Neuron (in vitro differentiated cells): Measurements from ENCODE around the gene SPRED2.
"Not testable (repeated sequence)": the region's sequence is repeated elsewhere in the genome, so short reads cannot be mapped to it uniquely, and the experiment has no call there.

Source experiments
- H2AFZ ChIP-seq: one replicate; pipeline ENCODE4 v1.6.1; 2013; ENCODE audit warnings: low read depth, mild to moderate bottlenecking, inconsistent platforms, low read length, moderate library complexity
- H3K27me3 ChIP-seq: one replicate; pipeline ENCODE4 v1.6.1; 2013; ENCODE audit warnings: low read length; ENCODE audit not compliant: insufficient read depth
- H3K36me3 ChIP-seq: one replicate; pipeline ENCODE4 v1.6.1; 2013; ENCODE audit warnings: low read length; ENCODE audit not compliant: insufficient read depth
- H3K4me1 ChIP-seq: one replicate; pipeline ENCODE4 v1.6.1; 2013; ENCODE audit warnings: low read length; ENCODE audit not compliant: insufficient read depth
- H3K4me3 ChIP-seq: 2 replicates; pipeline ENCODE4 v1.5.1; 2013; ENCODE audit warnings: mild to moderate bottlenecking, low read length, moderate library complexity
- H3K9me3 ChIP-seq: one replicate; pipeline ENCODE4 v1.6.1; 2013; ENCODE audit warnings: low read length

The SPRED2 gene

GRCh38 chr2:65320946-65321345 is 111.5 kb downstream of the SPRED2 start:
- no peak overlapping the region for H3K4me3 ChIP-seq
- H3K36me3 ChIP-seq: peaks cover 23% of the 10 kb centered on the region

GRCh38 chr2:65320042-65320725 is 112.2 kb downstream of the SPRED2 start:
- Histone ChIP-seq H3K4me3 (no peak overlapping the region), H2AFZ (no peak overlapping the region), H3K36me3 (peaks cover 26% of the 10 kb centered on the region), H3K27me3 (no peaks in the 10 kb centered on the region), H3K9me3 (no peaks in the 10 kb centered on the region), H3K4me1 (no peaks in the 10 kb centered on the region)

More at GRCh38 chr2:65320946-65321345, 111.5 kb downstream of the SPRED2 start:
- H2AFZ ChIP-seq: no peak overlapping the region
- no peaks in the 10 kb centered on the region for H3K4me1 ChIP-seq
- H3K27me3 ChIP-seq: no peaks in the 10 kb centered on the region
- H3K9me3 ChIP-seq: no peaks in the 10 kb centered on the region

GRCh38 chr2:65319674-65320041 is 112.7 kb downstream of the SPRED2 start:
- Histone ChIP-seq H3K4me3 (no peak overlapping the region), H3K36me3 (peaks cover 27% of the 10 kb centered on the region), H3K9me3 (no peaks in the 10 kb centered on the region)

GRCh38 chr2:65319072-65319673 is 113.2 kb downstream of the SPRED2 start:
- no peak overlapping the region for H3K4me3 ChIP-seq
- H3K4me1 ChIP-seq: no peaks in the 10 kb centered on the region
- H3K36me3 ChIP-seq: peaks cover 26% of the 10 kb centered on the region
- H2AFZ ChIP-seq: no peak overlapping the region
- no peaks in the 10 kb centered on the region for H3K27me3 ChIP-seq
- H3K9me3 ChIP-seq: no peaks in the 10 kb centered on the region

More at GRCh38 chr2:65319674-65320041, 112.7 kb downstream of the SPRED2 start:
- Histone ChIP-seq H2AFZ (no peak overlapping the region), H3K27me3 (no peaks in the 10 kb centered on the region), H3K4me1 (no peaks in the 10 kb centered on the region)

- Histone ChIP-seq H3K9me3 (no peaks in the 10 kb centered on the region), H2AFZ (no peak overlapping the region), H3K4me1 (no peaks in the 10 kb centered on the region), H3K4me3 (no peak overlapping the region), H3K27me3 (no peaks in the 10 kb centered on the region), H3K36me3 (peaks cover 36% of the 10 kb centered on the region)
These were observed 114.6 kb downstream of the SPRED2 start for GRCh38 chr2:65317841-65318240.

- H3K4me1 ChIP-seq, H2AFZ ChIP-seq, H3K27me3 ChIP-seq, H3K4me3 ChIP-seq, H3K9me3 ChIP-seq: not testable (repeated sequence)
- H3K36me3 ChIP-seq: peaks cover 40% of the 10 kb centered on the region
These were observed 115.0 kb downstream of the SPRED2 start for GRCh38 chr2:65317351-65317750.

DNA sequence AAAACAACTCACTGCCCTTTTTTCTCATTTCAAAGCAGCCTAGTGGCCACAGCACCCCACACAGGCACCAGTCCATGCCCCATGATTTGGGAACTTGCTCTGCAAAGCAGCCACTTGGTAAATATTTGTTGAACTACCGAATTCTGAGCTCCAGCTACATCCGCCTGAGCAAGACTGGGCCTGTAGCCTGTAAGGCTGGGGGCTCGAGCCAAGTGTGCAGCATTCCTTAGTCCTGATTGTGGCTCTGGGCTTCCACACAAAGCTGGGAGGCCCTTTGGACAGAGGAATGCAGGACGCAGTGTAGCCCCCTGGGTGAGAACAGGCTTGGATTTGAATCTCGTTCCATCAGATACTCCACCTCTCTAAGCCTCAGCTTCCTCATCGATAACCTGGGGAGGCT is 116.3 kb downstream of the SPRED2 start:
- H3K36me3 ChIP-seq: peaks cover 47% of the 10 kb centered on the region

GRCh38 chr2:65314801-65315441 is 117.5 kb downstream of the SPRED2 start:
- no peak overlapping the region for H2AFZ ChIP-seq
- H3K36me3 ChIP-seq: peaks cover 53% of the 10 kb centered on the region
- H3K27me3 ChIP-seq: no peaks in the 10 kb centered on the region
- H3K4me3 ChIP-seq: no peak overlapping the region
- H3K4me1 ChIP-seq: no peaks in the 10 kb centered on the region
- H3K9me3 ChIP-seq: no peaks in the 10 kb centered on the region

More for the DNA sequence above, 116.3 kb downstream of the SPRED2 start:
- Histone ChIP-seq H2AFZ (no peak overlapping the region), H3K9me3 (no peaks in the 10 kb centered on the region), H3K27me3 (no peaks in the 10 kb centered on the region), H3K4me3 (no peak overlapping the region), H3K4me1 (no peaks in the 10 kb centered on the region)

- peaks cover 55% of the 10 kb centered on the region for H3K36me3 ChIP-seq
- no peaks in the 10 kb centered on the region for H3K9me3 ChIP-seq
- H3K4me1 ChIP-seq: no peaks in the 10 kb centered on the region
- no peak overlapping the region for H3K4me3 ChIP-seq
- H3K27me3 ChIP-seq: no peaks in the 10 kb centered on the region
- no peak overlapping the region for H2AFZ ChIP-seq
These were observed 118.5 kb downstream of the SPRED2 start for GRCh38 chr2:65313954-65314256.

GRCh38 chr2:65313126-65313953 is 119.1 kb downstream of the SPRED2 start:
- H3K27me3 ChIP-seq: no peaks in the 10 kb centered on the region
- peaks cover 55% of the 10 kb centered on the region for H3K36me3 ChIP-seq
- no peak overlapping the region for H3K4me3 ChIP-seq
- H3K9me3 ChIP-seq: no peaks in the 10 kb centered on the region
- no peak overlapping the region for H2AFZ ChIP-seq
- no peaks in the 10 kb centered on the region for H3K4me1 ChIP-seq

DNA sequence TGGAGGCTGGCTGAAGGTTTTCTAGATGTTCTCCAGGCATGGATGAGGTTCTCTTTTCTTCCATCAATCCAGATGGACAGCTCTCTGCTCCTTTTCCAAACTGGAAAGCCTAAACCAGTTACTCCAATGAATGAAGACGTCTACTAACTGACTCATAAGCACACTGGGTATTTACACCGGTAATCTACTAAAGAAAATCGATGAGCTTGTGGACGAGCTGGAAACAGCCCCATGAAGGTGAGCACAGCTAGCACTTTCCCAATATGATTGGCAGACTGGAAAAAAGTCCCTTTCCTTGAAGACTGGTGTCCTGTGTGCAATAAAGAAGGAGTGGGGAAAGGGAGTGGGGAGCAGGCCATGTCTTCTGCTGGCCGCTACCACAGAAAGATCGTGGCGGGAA is 120.8 kb downstream of the SPRED2 start:
- Histone ChIP-seq H3K36me3 (peaks cover 55% of the 10 kb centered on the region), H3K9me3 (no peaks in the 10 kb centered on the region)

DNA sequence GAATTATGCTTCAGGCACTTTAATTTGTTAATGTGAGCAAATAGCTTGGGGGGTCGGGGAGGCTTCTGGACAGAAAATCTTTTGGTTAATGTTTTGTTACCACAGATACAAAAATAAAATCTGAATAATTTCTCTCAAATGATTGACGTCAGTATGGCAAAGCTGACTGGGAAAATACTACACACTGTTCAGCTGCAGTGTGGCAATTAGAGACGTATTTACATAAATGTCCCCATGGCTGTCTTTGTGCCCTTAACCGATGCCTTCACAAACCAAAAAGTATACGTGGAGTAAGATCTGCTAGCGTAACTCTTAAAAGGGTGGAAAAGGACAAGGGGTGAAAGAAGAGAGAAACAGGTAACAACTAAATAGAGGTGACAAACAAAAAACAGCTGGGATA is 121.3 kb downstream of the SPRED2 start:
- Histone ChIP-seq H2AFZ (no peak overlapping the region), H3K4me3 (no peak overlapping the region), H3K9me3 (no peaks in the 10 kb centered on the region), H3K4me1 (no peaks in the 10 kb centered on the region), H3K36me3 (peaks cover 49% of the 10 kb centered on the region), H3K27me3 (no peaks in the 10 kb centered on the region)

More for the DNA sequence above, 120.8 kb downstream of the SPRED2 start:
- Histone ChIP-seq H2AFZ (no peak overlapping the region), H3K4me3 (no peak overlapping the region), H3K27me3 (no peaks in the 10 kb centered on the region), H3K4me1 (no peaks in the 10 kb centered on the region)

- peaks cover 40% of the 10 kb centered on the region for H3K36me3 ChIP-seq
- H3K4me1 ChIP-seq: no peaks in the 10 kb centered on the region
- H3K9me3 ChIP-seq: no peaks in the 10 kb centered on the region
These were observed 122.7 kb downstream of the SPRED2 start for GRCh38 chr2:65309699-65310098.

More at GRCh38 chr2:65309699-65310098, 122.7 kb downstream of the SPRED2 start:
- Histone ChIP-seq H2AFZ (no peak overlapping the region), H3K4me3 (no peak overlapping the region), H3K27me3 (no peaks in the 10 kb centered on the region)
